Aorta (tissue), 5 donors: ENCODE measurements around the gene ZNF691. TPM values are rescaled to one million over a fixed set of nuclear protein-coding genes. Genes with fewer than 3 reads are reported as not detected.
"Not testable (repeated sequence)": the region's sequence is repeated elsewhere in the genome, so short reads cannot be mapped to it uniquely, and the experiment has no call there.

Experiments used
- ATAC-seq: fragments of 200-7000 bp; cut with Tn5 transposase; one replicate; pipeline ENCODE4 v1.9.1; 2022; ENCODE audit warnings: moderate library complexity; ENCODE audit not compliant: low FRiP score
- DNase-seq, 2 donors: peaks; one replicate each; pipeline ENCODE4 v3.0.0-alpha.2; 2020
- H3K27ac ChIP-seq, 2 donors: one replicate each; pipeline ENCODE4 v1.5.1; 2013; ENCODE audit warnings: low read length in 2 of 2, mild to moderate bottlenecking in 2 of 2, moderate library complexity in 2 of 2, control low read depth in 1 of 2, inconsistent platforms in 1 of 2, low read depth in 1 of 2
- H3K27me3 ChIP-seq, 2 donors: one replicate each; pipeline ENCODE4 v1.6.1; 2013; ENCODE audit warnings: control low read depth in 1 of 2, low read length in 1 of 2, mild to moderate bottlenecking in 1 of 2, moderate library complexity in 1 of 2; ENCODE audit not compliant: insufficient read depth in 2 of 2, control insufficient read depth in 1 of 2
- H3K36me3 ChIP-seq, 2 donors: one replicate each; pipeline ENCODE4 v1.6.1; 2013; ENCODE audit warnings: control low read depth in 1 of 2, low read length in 1 of 2, mild to moderate bottlenecking in 1 of 2; ENCODE audit not compliant: insufficient read depth in 2 of 2, control insufficient read depth in 1 of 2
- H3K4me1 ChIP-seq, 2 donors: one replicate each; pipeline ENCODE4 v1.6.1; 2013; ENCODE audit warnings: low read length in 2 of 2, control low read depth in 1 of 2, mild to moderate bottlenecking in 1 of 2, moderate library complexity in 1 of 2; ENCODE audit not compliant: insufficient read depth in 2 of 2, control insufficient read depth in 1 of 2
- H3K4me3 ChIP-seq, 2 donors: one replicate each; pipeline ENCODE4 v1.5.1; 2013; ENCODE audit warnings: low read length in 2 of 2, control low read depth in 1 of 2, mild to moderate bottlenecking in 1 of 2
- H3K9me3 ChIP-seq: one replicate; pipeline ENCODE4 v1.6.1; 2013; ENCODE audit warnings: mild to moderate bottlenecking, low read length; ENCODE audit not compliant: control insufficient read depth
- WGBS, 2 donors: extraction: QIAGEN DNeasy Blood & Tissue Kit; methylation state at CpG; one replicate each; pipeline ENCODE4 v1.1.7; 2013; 5-methylcytosine and 5-hydroxymethylcytosine counted together
- intact Hi-C, 2 donors: fragments of 100-400 bp; cut with DNase I; formaldehyde crosslinking; loops; one replicate each; pipeline versions ENCODE4 v1.14.2 to v1.15.0; 2022
- polyA plus RNA-seq, 2 donors: library from polyadenylated mRNA; stranded (reverse); fragments of 200-250 nt; gene quantifications; one replicate each; pipeline ENCODE4 v1.2.3, GENCODE V29; 2013
- total RNA-seq, 2 donors: library from RNA; stranded (reverse); fragmentation: NEBNext Ultra II Directional; extraction: Animal tissue kit (Norgen Biotek cat#: 25700); gene quantifications; one replicate each; pipeline ENCODE4 v1.2.1, GENCODE V29; 2021
- donor health status: healthy with polysubstance abuse.
- donor health status: Bipolar disorder and iron deficiency.
- donor health status: DM: no; HTN: no; CAD: no.
- donor health status: DM: no; HTN: no; CAD: no.
- donor health status: DM: yes; HTN: yes; CAD: no.

ZNF691 gene
- total and polyA plus RNA-seq, 4 donors, result 5.4 to 10.4 (median 8.6) TPM

DNA sequence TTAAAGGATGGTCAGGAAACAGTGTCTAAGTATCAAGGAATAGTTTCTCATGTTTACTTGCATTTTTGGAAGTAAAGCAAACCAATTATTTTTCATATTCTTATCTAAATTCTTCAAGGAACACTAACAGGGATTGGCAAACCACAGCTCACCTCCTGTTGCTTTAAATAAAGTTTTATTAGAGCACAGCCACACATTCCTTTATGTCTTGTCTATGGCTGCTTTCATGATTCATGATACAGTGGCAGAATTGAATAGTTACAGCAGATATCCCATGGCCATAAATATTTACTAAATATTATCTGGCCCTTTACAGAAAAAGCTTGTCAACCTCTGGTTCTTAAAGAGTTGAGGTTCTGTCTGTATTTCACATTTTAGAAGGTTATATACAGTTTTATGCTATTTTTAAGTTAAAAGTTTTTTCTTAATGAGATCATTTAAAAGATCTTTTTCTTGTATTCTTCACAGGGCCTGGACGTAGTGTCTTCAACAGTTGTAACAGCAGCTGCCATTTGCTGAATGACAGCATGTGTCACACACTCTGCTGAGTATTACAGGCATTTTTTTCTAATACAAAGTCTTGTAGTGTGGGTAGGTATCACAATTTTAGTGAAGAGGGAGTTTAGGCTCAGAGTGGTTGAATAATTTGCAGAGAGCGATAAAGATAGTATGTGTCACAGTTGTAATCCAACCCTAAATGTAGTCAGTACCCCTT, 2.6 kb downstream of the ZNF691 start:
- WGBS, 2 donors, result 90 to 94% methylated on average over 2 of the region's 2 CpGs
- intact Hi-C loops, result loop anchor here (10.0 kb wide), 2 partner anchors 84 to 164 kb away; partner anchors contain the start of genes C1orf50 (in 1 of the 2), P3H1 (in 1 of the 2) and YBX1 (in 1 of the 2)
- ATAC-seq, result no peak

GRCh38 chr1:42849944-42850343, 3.5 kb downstream of the ZNF691 start:
- 92 to 96% methylated on average over 5 of the region's 5 CpGs for WGBS, 2 donors
- intact Hi-C loops, result loop anchor here (10.0 kb wide), 2 partner anchors 85 to 165 kb away; partner anchors contain the start of genes C1orf50 (in 1 of the 2), P3H1 (in 1 of the 2) and YBX1 (in 1 of the 2)
- no peak overlapping the region for H3K4me3 ChIP-seq
- ATAC-seq (no peak), DNase-seq (no peak)
- H3K27ac ChIP-seq, result no peak overlapping the region
- peaks cover 0 to 2% of the 10 kb centered on the region in 2 donors for H3K36me3 ChIP-seq
- H3K9me3 ChIP-seq, result no peaks in the 10 kb centered on the region
- peaks cover 0 to 2% of the 10 kb centered on the region in 2 donors for H3K4me1 ChIP-seq
- H3K27me3 ChIP-seq, result no peaks in the 10 kb centered on the region

More for the DNA sequence above, 2.6 kb downstream of the ZNF691 start:
- no peak for DNase-seq
- H3K27ac ChIP-seq, result no peak overlapping the region
- no peak overlapping the region for H3K4me3 ChIP-seq
- no peaks in the 10 kb centered on the region for H3K27me3 ChIP-seq
- H3K9me3 ChIP-seq, result no peaks in the 10 kb centered on the region
- H3K4me1 ChIP-seq, result peaks cover 0 to 2% of the 10 kb centered on the region in 2 donors
- H3K36me3 ChIP-seq, result peaks cover 0 to 2% of the 10 kb centered on the region in 2 donors

DNA sequence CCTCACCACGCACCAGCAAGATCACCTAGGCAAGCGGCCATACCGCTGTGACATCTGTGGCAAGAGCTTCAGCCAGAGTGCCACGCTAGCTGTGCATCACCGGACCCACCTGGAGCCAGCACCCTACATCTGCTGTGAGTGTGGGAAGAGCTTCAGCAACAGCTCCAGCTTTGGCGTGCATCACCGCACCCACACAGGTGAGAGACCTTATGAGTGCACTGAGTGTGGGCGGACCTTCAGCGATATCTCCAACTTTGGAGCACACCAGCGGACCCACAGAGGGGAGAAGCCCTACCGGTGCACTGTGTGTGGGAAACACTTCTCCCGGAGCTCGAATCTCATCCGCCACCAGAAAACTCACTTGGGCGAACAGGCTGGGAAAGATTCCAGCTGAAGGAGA, 5.0 kb downstream of the ZNF691 start:
- ATAC-seq (no peak), DNase-seq (no peak)
- no peak overlapping the region for H3K4me3 ChIP-seq
- H3K27me3 ChIP-seq, result no peaks in the 10 kb centered on the region
- H3K27ac ChIP-seq, result no peak overlapping the region
- peaks cover 0 to 2% of the 10 kb centered on the region in 2 donors for H3K4me1 ChIP-seq
- peaks cover 0 to 2% of the 10 kb centered on the region in 2 donors for H3K36me3 ChIP-seq
- no peaks in the 10 kb centered on the region for H3K9me3 ChIP-seq
- WGBS, 2 donors, result 97% methylated on average over 15 of the region's 15 CpGs
- intact Hi-C loops, result no loop called here

- no peaks in the 10 kb centered on the region for H3K9me3 ChIP-seq
- no peak for DNase-seq
- WGBS, 2 donors, result 85 to 87% methylated on average over 2 of the region's 2 CpGs
- peaks cover 0 to under 1% of the 10 kb centered on the region in 2 donors for H3K4me1 ChIP-seq
- intact Hi-C loops, result no loop called here
- ATAC-seq, result no peak
- no peak overlapping the region for H3K27ac ChIP-seq
- no peaks in the 10 kb centered on the region for H3K27me3 ChIP-seq
- H3K36me3 ChIP-seq, result peaks cover 0 to 2% of the 10 kb centered on the region in 2 donors
- no peak overlapping the region for H3K4me3 ChIP-seq
These were observed 5.7 kb downstream of the ZNF691 start for GRCh38 chr1:42851960-42852607.

- no peak for ATAC-seq
- WGBS, 2 donors, result 47 to 48% methylated on average over 2 of the region's 2 CpGs
These were observed 6.2 kb downstream of the ZNF691 start for GRCh38 chr1:42852608-42852980.

GRCh38 chr1:42853116-42853884, 6.9 kb downstream of the ZNF691 start:
- H3K4me1 ChIP-seq, result no peaks in the 10 kb centered on the region
- intact Hi-C loops, result no loop called here
- 66 to 74% methylated on average over 6 of the region's 6 CpGs for WGBS, 2 donors
- H3K36me3 ChIP-seq, result peaks cover 0 to 2% of the 10 kb centered on the region in 2 donors
- no peak overlapping the region for H3K27ac ChIP-seq
- no peaks in the 10 kb centered on the region for H3K27me3 ChIP-seq
- DNase-seq (no peak), ATAC-seq (no peak)
- no peaks in the 10 kb centered on the region for H3K9me3 ChIP-seq
- H3K4me3 ChIP-seq, result no peak overlapping the region

More at GRCh38 chr1:42852608-42852980, 6.2 kb downstream of the ZNF691 start:
- H3K9me3 ChIP-seq, result no peaks in the 10 kb centered on the region
- H3K4me3 ChIP-seq, result no peak overlapping the region
- no peaks in the 10 kb centered on the region for H3K27me3 ChIP-seq
- no peak for DNase-seq
- H3K27ac ChIP-seq, result no peak overlapping the region
- intact Hi-C loops, result no loop called here
- H3K4me1 ChIP-seq, result no peaks in the 10 kb centered on the region
- peaks cover 0 to 2% of the 10 kb centered on the region in 2 donors for H3K36me3 ChIP-seq

DNA sequence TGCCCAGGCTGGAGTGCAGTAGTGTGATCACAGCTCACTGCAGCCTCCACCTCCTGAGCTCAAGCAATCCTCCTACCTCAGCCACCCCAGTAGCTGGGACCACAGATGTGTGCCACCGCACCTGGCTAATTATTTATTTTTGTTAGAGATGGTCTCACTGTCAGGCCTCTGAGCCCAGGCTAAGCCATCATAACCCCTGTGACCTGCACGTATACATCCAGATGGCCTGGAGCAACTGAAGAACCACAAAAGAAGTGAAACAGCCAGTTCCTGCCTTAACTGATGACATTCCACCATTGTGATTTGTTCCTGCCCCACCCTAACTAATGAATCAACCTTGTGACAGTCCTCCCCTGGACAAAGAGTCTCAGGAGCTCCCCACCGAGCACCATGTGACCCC, 10.1 kb downstream of the ZNF691 start:
- intact Hi-C loops, H3K27me3 ChIP-seq, H3K27ac ChIP-seq, ATAC-seq, H3K9me3 ChIP-seq, H3K4me3 ChIP-seq, H3K36me3 ChIP-seq, DNase-seq, H3K4me1 ChIP-seq: not testable (repeated sequence)
- 94 to 98% methylated on average over 3 of the region's 3 CpGs for WGBS, 2 donors

GRCh38 chr1:42859366-42859765, 13.0 kb downstream of the ZNF691 start:
- H3K27ac ChIP-seq, H3K4me3 ChIP-seq, H3K9me3 ChIP-seq, H3K36me3 ChIP-seq, H3K27me3 ChIP-seq, ATAC-seq, DNase-seq, H3K4me1 ChIP-seq, intact Hi-C loops: not testable (repeated sequence)
- 88 to 90% methylated on average over 5 of the region's 5 CpGs for WGBS, 2 donors
